ES-I3 (cell line): ENCODE measurements around the gene ABCB8.
A peak's percentile ranks its signal among the peaks of the same experiment; 100 is the strongest.
"Not testable (repeated sequence)": the region's sequence is repeated elsewhere in the genome, so short reads cannot be mapped to it uniquely, and the experiment has no call there.

Experiments
- H3K36me3 ChIP-seq: 2 replicates; pipeline ENCODE4 v1.6.1; 2013; ENCODE audit warnings: mild to moderate bottlenecking, low read length, control low read depth, moderate library complexity; ENCODE audit not compliant: insufficient read depth
- H3K4me1 ChIP-seq: 2 replicates; pipeline ENCODE4 v1.6.1; 2013; ENCODE audit warnings: mild to moderate bottlenecking, control low read depth, low read length; ENCODE audit not compliant: insufficient read depth
- H3K9ac ChIP-seq: 2 replicates; pipeline ENCODE4 v1.6.1; 2013; ENCODE audit warnings: low read depth, mild to moderate bottlenecking, low read length, moderate library complexity
- H3K9me3 ChIP-seq: 2 replicates; pipeline ENCODE4 v1.6.1; 2013; ENCODE audit warnings: mild to moderate bottlenecking, low read length, moderate library complexity; ENCODE audit not compliant: control insufficient read depth, insufficient read depth

The ABCB8 gene

GRCh38 chr7:151005566-151005965, 22.7 kb upstream of the ABCB8 start:
- Histone ChIP-seq H3K36me3 (no peaks in the 10 kb centered on the region), H3K9ac (no peak overlapping the region), H3K9me3 (no peaks in the 10 kb centered on the region), H3K4me1 (peaks cover 14% of the 10 kb centered on the region; the same call in 1 of the 2 replicates)

GRCh38 chr7:151006590-151007300, 21.5 kb upstream of the ABCB8 start:
- no peak overlapping the region for H3K9ac ChIP-seq
- H3K4me1 ChIP-seq, result peaks cover 20% of the 10 kb centered on the region; the same call in 1 of the 2 replicates
- no peaks in the 10 kb centered on the region for H3K9me3 ChIP-seq
- H3K36me3 ChIP-seq, result no peaks in the 10 kb centered on the region

GRCh38 chr7:151007469-151007898, 20.8 kb upstream of the ABCB8 start:
- no peaks in the 10 kb centered on the region for H3K9me3 ChIP-seq
- no peaks in the 10 kb centered on the region for H3K36me3 ChIP-seq
- peaks cover 24% of the 10 kb centered on the region for H3K4me1 ChIP-seq
- no peak overlapping the region for H3K9ac ChIP-seq

- Histone ChIP-seq H3K4me1 (peaks cover 27% of the 10 kb centered on the region), H3K36me3 (no peaks in the 10 kb centered on the region), H3K9ac (peak overlapping the region; percentile 34; the same call in 1 of the 2 replicates), H3K9me3 (no peaks in the 10 kb centered on the region)
Observed at GRCh38 chr7:151008143-151008510, 20.1 kb upstream of the ABCB8 start.

GRCh38 chr7:151008511-151009323, 19.5 kb upstream of the ABCB8 start:
- Histone ChIP-seq H3K9ac (peak overlapping the region; percentile 34; the same call in 1 of the 2 replicates), H3K36me3 (no peaks in the 10 kb centered on the region), H3K4me1 (peaks cover 27% of the 10 kb centered on the region), H3K9me3 (no peaks in the 10 kb centered on the region)

- Histone ChIP-seq H3K9me3 (no peaks in the 10 kb centered on the region), H3K9ac (peak overlapping the region; percentile 49; the same call in 1 of the 2 replicates), H3K36me3 (no peaks in the 10 kb centered on the region), H3K4me1 (peaks cover 27% of the 10 kb centered on the region)
Observed at GRCh38 chr7:151009327-151010036, 18.8 kb upstream of the ABCB8 start.

- no peaks in the 10 kb centered on the region for H3K9me3 ChIP-seq
- H3K4me1 ChIP-seq, result peaks cover 27% of the 10 kb centered on the region
- H3K9ac ChIP-seq, result peak overlapping the region; percentile 49; the same call in 1 of the 2 replicates
- H3K36me3 ChIP-seq, result no peaks in the 10 kb centered on the region
Observed at GRCh38 chr7:151010037-151010306, 18.3 kb upstream of the ABCB8 start.

- Histone ChIP-seq H3K4me1 (peaks cover 27% of the 10 kb centered on the region), H3K9ac (peak overlapping the region; percentile 49; the same call in 1 of the 2 replicates), H3K9me3 (no peaks in the 10 kb centered on the region), H3K36me3 (no peaks in the 10 kb centered on the region)
Observed at GRCh38 chr7:151010307-151011096, 17.7 kb upstream of the ABCB8 start.

- Histone ChIP-seq H3K9ac (peak overlapping the region; percentile 49; the same call in 1 of the 2 replicates), H3K9me3 (no peaks in the 10 kb centered on the region), H3K36me3 (no peaks in the 10 kb centered on the region), H3K4me1 (peaks cover 27% of the 10 kb centered on the region)
Observed at GRCh38 chr7:151011097-151011409, 17.2 kb upstream of the ABCB8 start.

GRCh38 chr7:151011616-151012015, 16.6 kb upstream of the ABCB8 start:
- not testable (repeated sequence) for H3K9ac ChIP-seq, H3K9me3 ChIP-seq, H3K36me3 ChIP-seq
- peaks cover 27% of the 10 kb centered on the region for H3K4me1 ChIP-seq

- Histone ChIP-seq H3K9ac (peak overlapping the region; percentile 51; the same call in 1 of the 2 replicates), H3K9me3 (no peaks in the 10 kb centered on the region), H3K4me1 (peaks cover 27% of the 10 kb centered on the region), H3K36me3 (no peaks in the 10 kb centered on the region)
Observed at GRCh38 chr7:151012031-151012692, 16.1 kb upstream of the ABCB8 start.

- Histone ChIP-seq H3K9ac (peak overlapping the region; percentile 51; the same call in 1 of the 2 replicates), H3K36me3 (no peaks in the 10 kb centered on the region), H3K4me1 (peaks cover 20% of the 10 kb centered on the region), H3K9me3 (no peaks in the 10 kb centered on the region)
Observed at GRCh38 chr7:151012911-151013347, 15.3 kb upstream of the ABCB8 start.

- Histone ChIP-seq H3K9ac (peak overlapping the region; percentile 51; the same call in 1 of the 2 replicates), H3K36me3 (no peaks in the 10 kb centered on the region), H3K9me3 (no peaks in the 10 kb centered on the region), H3K4me1 (peaks cover 16% of the 10 kb centered on the region)
Observed at GRCh38 chr7:151013356-151013732, 14.9 kb upstream of the ABCB8 start.
